ENCODE measurements around the gene HBA2. TPM values are rescaled to one million over a fixed set of nuclear protein-coding genes. Genes with fewer than 3 reads are reported as not detected.
A peak's percentile ranks its signal among the peaks of the same experiment; 100 is the strongest.
"Not testable (repeated sequence)": the region's sequence is repeated elsewhere in the genome, so short reads cannot be mapped to it uniquely, and the experiment has no call there.

HBA2 gene
- total and polyA plus RNA-seq, 4 experiments from 2014 or later: 0.75 to 1.1 (median 0.83) TPM; not detected in 1

GRCh38 chr16:176477-177382 lies 4.1 kb downstream of the HBA2 start, which contains the start of gene HBA1:
TSS of gene HBA1 (plus strand) at chr16:176680. CDS start at chr16:176717, 37 bp downstream.
- H3K4me3 Mint-ChIP-seq: peak within 1 kb of the TSS in 6 of 8 donors; percentile 17 to 70 (median 42)
- peaks cover 35% of the 10 kb centered on the region for H3K27me3 ChIP-seq (ENCODE audit: insufficient read depth, low read length)
- not testable (repeated sequence) for H3K9me3 Mint-ChIP-seq

GRCh38 chr16:177394-177822 lies 4.7 kb downstream of the HBA2 start:
- ChIA-PET CTCF (ENCODE audit: partially characterized antibody) (no interaction called here), POLR2A (ENCODE audit: partially characterized antibody) (no interaction called here)
- Mint-ChIP-seq H3K36me3 (no peaks in the 10 kb centered on the region), H3K9me3 (peaks cover 0 to 1% (median 0%) of the 10 kb centered on the region in 8 donors), H3K27ac (no peak overlapping the region), H3K27me3 (peaks cover 28 to 34% of the 10 kb centered on the region in 2 donors), H3K4me1 (peaks cover 6 to 33% (median 19%) of the 10 kb centered on the region in 4 donors), H3K4me3 (peak overlapping the region in 4 of 8 donors; percentile 10 to 55 (median 29))
- no peak overlapping the region for H3K27ac ChIP-seq (ENCODE audit: low read depth, low read length)
- H3K36me3 ChIP-seq (ENCODE audit: insufficient read depth, low read length): no peaks in the 10 kb centered on the region
- intact Hi-C loops (cut with micrococcal nuclease): no loop called here
- H3K9me3 ChIP-seq (ENCODE audit: control insufficient read depth in 1 of 2, low read length in 2 of 2): no peaks in the 10 kb centered on the region
- no peak overlapping the region for H3K4me3 ChIP-seq (ENCODE audit: low read length in 2 of 2)
- DNase-seq: no peak
- H3K4me1 ChIP-seq (ENCODE audit: insufficient read depth, low read length): peaks cover 21% of the 10 kb centered on the region
- H3K27me3 ChIP-seq (ENCODE audit: insufficient read depth, low read length): peaks cover 35% of the 10 kb centered on the region

More at GRCh38 chr16:176477-177382, 4.1 kb downstream of the HBA2 start, which contains the start of gene HBA1:
- Mint-ChIP-seq H3K4me1 (peaks cover 6 to 32% (median 19%) of the 10 kb centered on the region in 4 donors), H3K27me3 (peaks cover 29 to 36% of the 10 kb centered on the region in 2 donors), H3K27ac (peak within 1 kb of the TSS in 1 of 7 donors; percentile 57)
- H3K36me3 ChIP-seq (ENCODE audit: insufficient read depth, low read length); POLR2A ChIA-PET (ENCODE audit: partially characterized antibody); H3K27ac ChIP-seq (ENCODE audit: low read depth, low read length); CTCF ChIA-PET (ENCODE audit: partially characterized antibody); H3K9me3 ChIP-seq (ENCODE audit: control insufficient read depth in 1 of 2, low read length in 2 of 2); intact Hi-C loops (cut with micrococcal nuclease); DNase-seq; H3K36me3 Mint-ChIP-seq; H3K4me3 ChIP-seq (ENCODE audit: low read length in 2 of 2): not testable (repeated sequence)
- H3K4me1 ChIP-seq (ENCODE audit: insufficient read depth, low read length): peaks cover 20% of the 10 kb centered on the region

- Mint-ChIP-seq H3K9me3 (peaks cover 0 to 1% (median 0%) of the 10 kb centered on the region in 8 donors), H3K27me3 (peaks cover 28 to 34% of the 10 kb centered on the region in 2 donors)
These were observed 5.4 kb downstream of the HBA2 start for GRCh38 chr16:177981-178667.

DNA sequence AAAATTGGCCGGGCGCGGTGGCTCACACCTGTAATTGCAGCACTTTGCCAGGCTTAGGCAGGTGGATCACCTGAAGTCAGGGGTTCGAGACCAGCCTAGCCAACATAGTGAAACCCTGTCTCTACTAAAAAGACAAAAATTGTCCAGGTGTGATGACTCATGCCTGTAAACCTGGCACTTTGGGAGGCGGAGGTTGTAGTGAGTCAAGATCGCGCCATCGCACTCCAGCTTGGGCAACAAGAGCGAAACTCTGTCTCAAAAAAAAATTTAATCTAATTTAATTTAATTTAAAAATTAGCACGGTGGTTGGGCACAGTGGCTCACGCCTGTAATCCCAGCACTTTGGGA lies 6.0 kb downstream of the HBA2 start:
- no peak overlapping the region for H3K27ac ChIP-seq (ENCODE audit: low read depth, low read length)
- Mint-ChIP-seq H3K9me3 (no peaks in the 10 kb centered on the region), H3K4me3 (no peak overlapping the region), H3K27ac (no peak overlapping the region), H3K4me1 (peaks cover 5 to 31% (median 17%) of the 10 kb centered on the region in 4 donors), H3K27me3 (peaks cover 26 to 32% of the 10 kb centered on the region in 2 donors), H3K36me3 (no peaks in the 10 kb centered on the region)
- H3K36me3 ChIP-seq (ENCODE audit: insufficient read depth, low read length): no peaks in the 10 kb centered on the region
- no peak overlapping the region for H3K4me3 ChIP-seq (ENCODE audit: low read length in 2 of 2)
- H3K27me3 ChIP-seq (ENCODE audit: insufficient read depth, low read length): peaks cover 35% of the 10 kb centered on the region
- no peak for DNase-seq
- peaks cover 21% of the 10 kb centered on the region for H3K4me1 ChIP-seq (ENCODE audit: insufficient read depth, low read length)
- ChIA-PET POLR2A (ENCODE audit: partially characterized antibody) (no interaction called here), CTCF (ENCODE audit: partially characterized antibody) (interaction anchor here (1.1 kb wide), 1 partner anchor 71 kb away, joined by 4 read pairs; no protein-coding TSS in a partner anchor)
- intact Hi-C loops (cut with micrococcal nuclease): no loop called here
- H3K9me3 ChIP-seq (ENCODE audit: control insufficient read depth in 1 of 2, low read length in 2 of 2): no peaks in the 10 kb centered on the region

More at GRCh38 chr16:177981-178667, 5.4 kb downstream of the HBA2 start:
- H3K9me3 ChIP-seq (ENCODE audit: control insufficient read depth in 1 of 2, low read length in 2 of 2): no peaks in the 10 kb centered on the region
- peaks cover 21% of the 10 kb centered on the region for H3K4me1 ChIP-seq (ENCODE audit: insufficient read depth, low read length)
- peaks cover 35% of the 10 kb centered on the region for H3K27me3 ChIP-seq (ENCODE audit: insufficient read depth, low read length)
- ChIA-PET CTCF (ENCODE audit: partially characterized antibody) (interaction anchor here (1.1 kb wide), 1 partner anchor 71 kb away, joined by 4 read pairs; no protein-coding TSS in a partner anchor), POLR2A (ENCODE audit: partially characterized antibody) (no interaction called here)
- Mint-ChIP-seq H3K27ac (no peak overlapping the region), H3K4me1 (peaks cover 6 to 33% (median 19%) of the 10 kb centered on the region in 4 donors), H3K4me3 (peak overlapping the region in 4 of 8 donors; percentile 10 to 55 (median 20)), H3K36me3 (no peaks in the 10 kb centered on the region)
- H3K4me3 ChIP-seq (ENCODE audit: low read length in 2 of 2): no peak overlapping the region
- no peak overlapping the region for H3K27ac ChIP-seq (ENCODE audit: low read depth, low read length)
- DNase-seq: no peak
- H3K36me3 ChIP-seq (ENCODE audit: insufficient read depth, low read length): no peaks in the 10 kb centered on the region
- intact Hi-C loops (cut with micrococcal nuclease): no loop called here

DNA sequence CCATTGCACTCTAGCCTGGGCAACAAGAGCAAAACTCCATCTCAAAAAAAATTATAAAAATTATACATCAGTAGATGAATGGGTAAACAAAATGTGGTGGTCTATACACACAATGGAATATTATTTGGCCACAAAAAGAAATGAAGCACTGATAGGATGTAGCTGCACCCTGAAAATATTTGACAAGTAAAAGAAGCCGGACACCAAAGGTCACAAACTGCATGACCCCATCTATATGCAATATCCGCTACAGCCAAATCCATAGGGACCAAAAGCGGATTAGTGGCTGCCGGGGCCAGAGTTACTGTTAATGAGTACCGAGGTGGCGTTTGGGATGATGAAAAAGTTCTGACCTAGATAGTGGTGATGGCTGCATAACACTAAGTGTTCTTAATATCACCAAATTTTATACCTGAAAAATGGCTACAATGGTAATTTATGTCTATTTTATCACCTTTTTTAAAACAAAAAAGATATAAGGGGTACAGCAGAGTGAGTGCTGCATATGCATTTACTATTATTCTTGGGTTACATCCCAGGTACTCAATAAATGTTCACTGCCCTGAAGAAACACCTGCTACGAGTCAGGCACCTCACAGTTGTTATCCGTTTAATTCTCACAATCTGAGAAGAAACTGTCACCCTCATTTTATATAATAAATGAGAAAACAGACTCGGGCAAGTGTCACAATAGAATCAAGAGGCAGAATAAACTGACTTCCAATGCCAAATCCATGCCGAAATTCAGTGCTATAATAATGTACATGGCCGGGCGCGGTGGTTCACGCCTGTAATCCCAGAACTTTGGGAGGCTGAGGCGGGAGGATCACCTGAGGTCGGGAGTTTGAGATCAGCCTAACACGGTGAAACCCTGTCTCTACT lies 6.8 kb downstream of the HBA2 start:
- intact Hi-C loops (cut with micrococcal nuclease): loop anchor here (2.0 kb wide), 2 partner anchors 41 to 183 kb away; partner anchors contain the start of gene NPRL3
- ChIA-PET CTCF (ENCODE audit: partially characterized antibody) (interaction anchor here (1.1 to 1.4 kb wide), 2 partner anchors 72 kb away, joined by 4 to 7 read pairs; no protein-coding TSS in a partner anchor), POLR2A (ENCODE audit: partially characterized antibody) (no interaction called here)
- no peak overlapping the region for H3K27ac ChIP-seq (ENCODE audit: low read depth, low read length)
- H3K27me3 Mint-ChIP-seq: peaks cover 24 to 30% of the 10 kb centered on the region in 2 donors
- H3K36me3 ChIP-seq (ENCODE audit: insufficient read depth, low read length): no peaks in the 10 kb centered on the region
- no peaks in the 10 kb centered on the region for H3K9me3 Mint-ChIP-seq
- H3K27me3 ChIP-seq (ENCODE audit: insufficient read depth, low read length): peaks cover 35% of the 10 kb centered on the region
- DNase-seq: no peak
- no peaks in the 10 kb centered on the region for H3K36me3 Mint-ChIP-seq
- no peak overlapping the region for H3K4me3 ChIP-seq (ENCODE audit: low read length in 2 of 2)
- no peaks in the 10 kb centered on the region for H3K9me3 ChIP-seq (ENCODE audit: control insufficient read depth in 1 of 2, low read length in 2 of 2)
- no peak overlapping the region for H3K27ac Mint-ChIP-seq
- H3K4me1 ChIP-seq (ENCODE audit: insufficient read depth, low read length): peaks cover 21% of the 10 kb centered on the region
- H3K4me3 Mint-ChIP-seq: peak overlapping the region in 6 of 8 donors; percentile 11 to 77 (median 52)
- peaks cover 5 to 28% (median 16%) of the 10 kb centered on the region in 4 donors for H3K4me1 Mint-ChIP-seq

DNA sequence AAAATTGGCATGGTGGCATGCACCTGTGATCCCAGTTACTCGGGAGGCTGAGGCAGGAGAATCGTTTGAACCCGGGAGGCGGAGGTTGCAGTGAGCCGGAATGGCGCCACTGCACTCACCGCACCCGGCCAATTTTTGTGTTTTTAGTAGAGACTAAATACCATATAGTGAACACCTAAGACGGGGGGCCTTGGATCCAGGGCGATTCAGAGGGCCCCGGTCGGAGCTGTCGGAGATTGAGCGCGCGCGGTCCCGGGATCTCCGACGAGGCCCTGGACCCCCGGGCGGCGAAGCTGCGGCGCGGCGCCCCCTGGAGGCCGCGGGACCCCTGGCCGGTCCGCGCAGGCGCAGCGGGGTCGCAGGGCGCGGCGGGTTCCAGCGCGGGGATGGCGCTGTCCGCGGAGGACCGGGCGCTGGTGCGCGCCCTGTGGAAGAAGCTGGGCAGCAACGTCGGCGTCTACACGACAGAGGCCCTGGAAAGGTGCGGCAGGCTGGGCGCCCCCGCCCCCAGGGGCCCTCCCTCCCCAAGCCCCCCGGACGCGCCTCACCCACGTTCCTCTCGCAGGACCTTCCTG lies 7.5 kb downstream of the HBA2 start, which contains the start of gene HBQ1:
HBQ1 (plus strand) TSS at position 359 of the 575 bp plus-strand sequence; CDS start at position 387, 28 bp downstream.
- H3K9me3 Mint-ChIP-seq: no peaks in the 10 kb centered on the region
- H3K27ac Mint-ChIP-seq: no peak within 1 kb of the TSS
- Histone ChIP-seq H3K4me1 (ENCODE audit: insufficient read depth, low read length) (peaks cover 21% of the 10 kb centered on the region), H3K27me3 (ENCODE audit: insufficient read depth, low read length) (peaks cover 28% of the 10 kb centered on the region), H3K27ac (ENCODE audit: low read depth, low read length) (no peak within 1 kb of the TSS), H3K36me3 (ENCODE audit: insufficient read depth, low read length) (no peaks in the 10 kb centered on the region), H3K4me3 (ENCODE audit: low read length in 2 of 2) (peak within 1 kb of the TSS in 1 of 2 donors; percentile 41), H3K9me3 (ENCODE audit: control insufficient read depth in 1 of 2, low read length in 2 of 2) (no peaks in the 10 kb centered on the region)
- H3K27me3 Mint-ChIP-seq: peaks cover 17 to 23% of the 10 kb centered on the region in 2 donors
- ChIA-PET POLR2A (ENCODE audit: partially characterized antibody) (interaction anchor here (0.6 to 1.0 kb wide), 2 partner anchors 48 to 115 kb away, joined by 3 read pairs; no protein-coding TSS in a partner anchor), CTCF (ENCODE audit: partially characterized antibody) (interaction anchor here (1.4 to 3.5 kb wide), 2 partner anchors 63 to 73 kb away, joined by 7 to 23 read pairs; no protein-coding TSS in a partner anchor)
- H3K36me3 Mint-ChIP-seq: no peaks in the 10 kb centered on the region
- no peak for DNase-seq
- intact Hi-C loops (cut with micrococcal nuclease): loop anchor here (2.0 kb wide), 2 partner anchors 41 to 183 kb away; partner anchors contain the start of gene NPRL3
- H3K4me1 Mint-ChIP-seq: peaks cover 3 to 21% (median 11%) of the 10 kb centered on the region in 4 donors
- peak within 1 kb of the TSS in 7 of 8 donors; percentile 31 to 77 (median 52) for H3K4me3 Mint-ChIP-seq
